GM18873 (cell line): ENCODE results near the gene PRUNE2.
"Not testable (repeated sequence)": the region's sequence is repeated elsewhere in the genome, so short reads cannot be mapped to it uniquely, and the experiment has no call there.

Experiments used
- ATAC-seq: cut with Tn5 transposase; IDR thresholded peaks from one replicate; pipeline ENCODE4 v1.9.1; 2021; ENCODE audit warnings: mild to moderate bottlenecking, moderate library complexity, moderate number of reproducible peaks; ENCODE audit not compliant: unreplicated experiment, low FRiP score

PRUNE2 gene

GRCh38 chr9:76873056-76873792, 32.7 kb downstream of the PRUNE2 start:
- no peak for ATAC-seq

GRCh38 chr9:76868897-76869296, 37.0 kb downstream of the PRUNE2 start:
- ATAC-seq: no peak

GRCh38 chr9:76866689-76867088, 39.2 kb downstream of the PRUNE2 start:
- no peak for ATAC-seq

- no peak for ATAC-seq
Observed at GRCh38 chr9:76863832-76864231, 42.1 kb downstream of the PRUNE2 start.

- ATAC-seq: no peak
Observed at GRCh38 chr9:76859860-76860259, 46.1 kb downstream of the PRUNE2 start.

GRCh38 chr9:76858248-76858647, 47.7 kb downstream of the PRUNE2 start:
- not testable (repeated sequence) for ATAC-seq

- no peak for ATAC-seq
Observed at GRCh38 chr9:76856016-76856415, 49.9 kb downstream of the PRUNE2 start.

- no peak for ATAC-seq
Observed at GRCh38 chr9:76855015-76855414, 50.9 kb downstream of the PRUNE2 start.

- no peak for ATAC-seq
Observed at GRCh38 chr9:76852026-76852425, 53.9 kb downstream of the PRUNE2 start.

GRCh38 chr9:76846297-76846696, 59.6 kb downstream of the PRUNE2 start:
- ATAC-seq: no peak

- ATAC-seq: no peak
Observed at GRCh38 chr9:76845254-76845653, 60.7 kb downstream of the PRUNE2 start.

GRCh38 chr9:76835571-76836283, 70.2 kb downstream of the PRUNE2 start:
- ATAC-seq: no peak

- no peak for ATAC-seq
Observed at GRCh38 chr9:76828447-76828846, 77.5 kb downstream of the PRUNE2 start.

- no peak for ATAC-seq
Observed at GRCh38 chr9:76827296-76828080, 78.4 kb downstream of the PRUNE2 start.

GRCh38 chr9:76820431-76820830, 85.5 kb downstream of the PRUNE2 start:
- ATAC-seq: no peak

GRCh38 chr9:76818271-76818670, 87.6 kb downstream of the PRUNE2 start:
- ATAC-seq: no peak

GRCh38 chr9:76817489-76817888, 88.4 kb downstream of the PRUNE2 start:
- ATAC-seq: no peak

GRCh38 chr9:76812591-76812990, 93.3 kb downstream of the PRUNE2 start:
- ATAC-seq: no peak

GRCh38 chr9:76810377-76810957, 95.4 kb downstream of the PRUNE2 start:
- peak; percentile 55 for ATAC-seq

GRCh38 chr9:76808636-76809035, 97.3 kb downstream of the PRUNE2 start:
- no peak for ATAC-seq

GRCh38 chr9:76803762-76804161, 102.2 kb downstream of the PRUNE2 start:
- ATAC-seq: no peak
